ENCODE data around the gene CASP9. TPM values are rescaled to one million over a fixed set of nuclear protein-coding genes. Genes with fewer than 3 reads are reported as not detected.

Gene CASP9
- total RNA-seq, 1 experiment from 2014 or later, result 12.4 TPM

GRCh38 chr1:15452216-15452615, 71.8 kb downstream of the CASP9 start:
- no peak overlapping the region for H3K4me3 ChIP-seq
- ChIA-PET POLR2A (ENCODE audit: unreplicated experiment) (no interaction called here), CTCF (no interaction called here)
- no peaks in the 10 kb centered on the region for H3K36me3 ChIP-seq (ENCODE audit: low read depth)
- H2AFZ ChIP-seq, result no peak overlapping the region
- no TSS peak for BruUV-seq (replicated peaks)
- H3K79me2 ChIP-seq (ENCODE audit: low read depth), result no peaks in the 10 kb centered on the region
- H4K20me1 ChIP-seq (ENCODE audit: insufficient read depth), result no peaks in the 10 kb centered on the region
- no peak for DNase-seq
- H3K9me2 ChIP-seq (ENCODE audit: insufficient read depth), result no peaks in the 10 kb centered on the region
- TF ChIP-seq CTCF (conservative IDR thresholded peaks at IDR 0.05) (no peak), EZH2 (IDR thresholded peaks at IDR 0.05; ENCODE audit: low read depth) (no peak)
- peaks cover 6% of the 10 kb centered on the region; the same call in 1 of the 2 replicates for H3F3A ChIP-seq (ENCODE audit: insufficient read depth, low read depth)
- H3K9me3 ChIP-seq (ENCODE audit: insufficient read depth, low read depth), result no peaks in the 10 kb centered on the region
- intact Hi-C loops (cut with micrococcal nuclease; ENCODE audit: unreplicated experiment), result no loop called here
- no peak overlapping the region for H3K4me2 ChIP-seq
- no peak overlapping the region for H3K27ac ChIP-seq
- 0 out of 2 replicates have a peak, but pooled peaks cover 4% of the 10 kb centered on the region for H3K4me1 ChIP-seq (replicated peaks; ENCODE audit: insufficient read depth)
- H3K27me3 ChIP-seq (ENCODE audit: insufficient read depth, low read depth), result no peaks in the 10 kb centered on the region

GRCh38 chr1:15451014-15451722, 72.8 kb downstream of the CASP9 start:
- intact Hi-C loops (cut with micrococcal nuclease; ENCODE audit: unreplicated experiment), result no loop called here
- ChIA-PET POLR2A (ENCODE audit: unreplicated experiment) (no interaction called here), CTCF (no interaction called here)
- Histone ChIP-seq H3K27ac (no peak overlapping the region), H3K4me2 (no peak overlapping the region), H3K79me2 (ENCODE audit: low read depth) (no peaks in the 10 kb centered on the region), H3K27me3 (ENCODE audit: insufficient read depth, low read depth) (no peaks in the 10 kb centered on the region), H4K20me1 (ENCODE audit: insufficient read depth) (no peaks in the 10 kb centered on the region), H3K4me3 (no peak overlapping the region), H3F3A (ENCODE audit: insufficient read depth, low read depth) (peaks cover 6% of the 10 kb centered on the region; the same call in 1 of the 2 replicates), H3K36me3 (ENCODE audit: low read depth) (no peaks in the 10 kb centered on the region), H3K9me2 (ENCODE audit: insufficient read depth) (no peaks in the 10 kb centered on the region), H2AFZ (no peak overlapping the region), H3K4me1 (replicated peaks; ENCODE audit: insufficient read depth) (0 out of 2 replicates have a peak, but pooled peaks cover 4% of the 10 kb centered on the region), H3K9me3 (ENCODE audit: insufficient read depth, low read depth) (no peaks in the 10 kb centered on the region)
- DNase-seq, result no peak
- TF ChIP-seq EZH2 (IDR thresholded peaks at IDR 0.05; ENCODE audit: low read depth), result no peak
- no peak for TF ChIP-seq CTCF (conservative IDR thresholded peaks at IDR 0.05)
- BruUV-seq (replicated peaks), result no TSS peak

- Histone ChIP-seq H3K4me2 (no peak overlapping the region), H3K36me3 (ENCODE audit: low read depth) (no peaks in the 10 kb centered on the region), H3K27me3 (ENCODE audit: insufficient read depth, low read depth) (no peaks in the 10 kb centered on the region), H3K4me3 (no peak overlapping the region), H2AFZ (no peak overlapping the region), H4K20me1 (ENCODE audit: insufficient read depth) (no peaks in the 10 kb centered on the region), H3K9me2 (ENCODE audit: insufficient read depth) (no peaks in the 10 kb centered on the region), H3K27ac (no peak overlapping the region), H3K9me3 (ENCODE audit: insufficient read depth, low read depth) (no peaks in the 10 kb centered on the region), H3K4me1 (replicated peaks; ENCODE audit: insufficient read depth) (0 out of 2 replicates have a peak, but pooled peaks cover 4% of the 10 kb centered on the region), H3F3A (ENCODE audit: insufficient read depth, low read depth) (peaks cover 6% of the 10 kb centered on the region; the same call in 1 of the 2 replicates), H3K79me2 (ENCODE audit: low read depth) (no peaks in the 10 kb centered on the region)
- intact Hi-C loops (cut with micrococcal nuclease; ENCODE audit: unreplicated experiment), result no loop called here
- no peak for DNase-seq
- TF ChIP-seq EZH2 (IDR thresholded peaks at IDR 0.05; ENCODE audit: low read depth) (no peak), CTCF (conservative IDR thresholded peaks at IDR 0.05) (no peak)
- ChIA-PET POLR2A (ENCODE audit: unreplicated experiment) (interaction anchor here (0.7 kb wide), 1 partner anchor 244 kb away, joined by 3 read pairs; no protein-coding TSS in a partner anchor), CTCF (no interaction called here)
- BruUV-seq (replicated peaks), result no TSS peak
Measured at GRCh38 chr1:15449567-15449966, 74.4 kb downstream of the CASP9 start.

Data from PC-9 (cell line).